HG03565 (cell line): ENCODE data around the gene PJVK.
A peak's percentile ranks its signal among the peaks of the same experiment; 100 is the strongest.

Experiments used
- ATAC-seq: cut with Tn5 transposase; IDR thresholded peaks from one replicate; pipeline ENCODE4 v1.9.1; 2021; ENCODE audit warnings: mild to moderate bottlenecking, moderate library complexity; ENCODE audit not compliant: unreplicated experiment

The PJVK gene

GRCh38 chr2:178480227-178481181, 29.3 kb downstream of the PJVK start, which contains the start of gene PLEKHA3:
Gene PLEKHA3 (plus strand): TSS chr2:178480457. CDS start chr2:178480870, 413 bp downstream.
- ATAC-seq = peak; percentile 43

DNA sequence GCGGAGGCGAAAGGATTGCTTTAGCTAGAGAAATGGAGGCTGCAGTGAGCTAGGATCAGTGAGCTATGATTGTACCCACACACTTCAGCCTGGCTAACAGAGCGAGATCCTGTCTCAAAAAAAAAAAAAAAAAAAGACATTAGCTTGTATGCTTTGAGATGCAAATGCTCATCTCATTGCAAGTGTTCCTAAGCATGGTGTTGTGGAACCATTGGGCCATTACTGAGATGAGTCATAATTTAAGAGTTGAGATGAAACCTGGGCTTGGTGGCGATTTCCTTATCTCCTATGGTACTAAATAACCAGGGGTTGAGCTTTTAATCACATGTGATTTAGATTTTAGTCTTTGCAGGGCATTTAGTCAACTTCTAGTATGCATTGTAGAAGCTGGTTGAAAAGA, 31.3 kb downstream of the PJVK start:
- peak; percentile 30 for ATAC-seq

DNA sequence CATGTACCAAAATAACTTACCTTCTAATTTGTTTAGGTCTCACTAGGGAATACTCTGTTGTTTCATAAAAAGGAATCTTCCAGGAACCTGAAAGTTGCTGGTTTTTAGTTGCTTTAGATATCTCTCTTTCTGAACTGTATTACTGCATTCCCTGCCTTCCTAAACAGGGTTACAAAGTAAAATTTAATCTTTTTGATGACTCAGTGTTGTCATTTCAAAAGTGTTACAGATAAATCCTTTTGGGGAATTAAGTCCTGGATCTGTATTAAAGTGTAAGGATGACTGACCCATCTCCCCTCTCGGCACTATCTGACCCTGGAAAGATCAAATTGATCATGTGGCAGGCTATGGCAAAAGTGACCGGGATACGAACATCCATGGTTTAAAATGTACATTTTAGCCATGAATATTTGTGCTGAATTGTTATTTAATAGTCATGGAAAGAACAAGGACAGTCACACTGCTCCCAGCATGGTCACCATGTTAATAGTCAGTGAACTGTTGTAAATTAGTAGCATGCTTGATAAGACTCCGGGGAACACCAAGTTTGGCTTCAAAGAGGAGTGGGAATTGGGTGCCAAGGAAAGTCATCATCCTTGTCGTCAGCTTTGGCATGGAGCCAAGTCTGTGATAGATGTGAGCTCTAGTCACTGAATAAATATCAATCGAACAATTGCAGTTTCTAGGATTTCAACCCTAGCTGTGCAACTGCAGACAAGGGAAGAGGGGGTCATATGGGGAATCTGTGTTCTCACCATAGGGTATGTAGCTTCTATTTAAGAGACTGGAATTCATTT, 33.3 kb downstream of the PJVK start:
- no peak for ATAC-seq

GRCh38 chr2:178485356-178485755, 34.2 kb downstream of the PJVK start:
- ATAC-seq = no peak

- ATAC-seq = no peak
Observed at GRCh38 chr2:178491612-178492011, 40.4 kb downstream of the PJVK start.

GRCh38 chr2:178496049-178496448, 44.9 kb downstream of the PJVK start:
- ATAC-seq = no peak

DNA sequence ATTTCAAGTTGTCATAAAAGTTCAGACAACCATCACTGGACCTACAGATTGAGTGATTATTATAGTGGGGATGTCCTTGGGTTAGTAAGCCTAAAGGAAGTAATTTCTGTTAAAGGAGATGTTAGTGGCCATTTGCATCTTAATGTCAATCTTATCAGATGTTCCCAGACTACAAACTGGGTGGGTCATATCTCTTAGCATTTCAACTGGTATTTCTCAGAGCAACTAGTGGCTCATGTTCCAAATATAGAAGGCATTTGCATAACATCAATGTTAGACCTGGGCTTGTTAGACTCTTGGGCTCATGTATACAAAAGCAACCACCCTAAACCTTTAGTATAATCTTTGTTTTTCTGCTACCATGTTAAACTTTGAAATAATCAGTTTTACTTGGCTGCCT, 47.0 kb downstream of the PJVK start:
- ATAC-seq = peak; percentile 45

- ATAC-seq = no peak
Observed at GRCh38 chr2:178499640-178500039, 48.5 kb downstream of the PJVK start.

GRCh38 chr2:178502751-178503150, 51.6 kb downstream of the PJVK start:
- no peak for ATAC-seq

DNA sequence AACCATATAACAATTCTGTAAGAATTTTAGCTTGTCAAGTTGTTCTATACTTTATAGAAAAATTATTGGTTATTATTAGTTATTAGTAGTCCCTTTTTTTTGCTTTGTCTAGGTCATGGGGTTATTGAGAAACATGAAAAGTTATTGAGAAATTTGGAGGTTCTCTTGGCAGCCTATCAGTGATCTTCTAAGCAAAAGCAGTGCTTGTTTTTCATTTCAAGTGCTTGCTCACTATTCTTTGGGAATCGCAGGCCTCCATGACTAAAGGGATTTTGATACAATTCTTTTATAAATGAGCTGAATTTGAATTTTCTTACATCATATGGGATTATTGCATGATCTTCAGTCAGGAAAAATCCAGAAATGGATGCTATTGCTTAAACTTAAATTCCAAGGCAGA, 54.9 kb downstream of the PJVK start:
- ATAC-seq = no peak

GRCh38 chr2:178506524-178506923, 55.3 kb downstream of the PJVK start:
- ATAC-seq = no peak

- no peak for ATAC-seq
Observed at GRCh38 chr2:178506949-178507348, 55.8 kb downstream of the PJVK start.

DNA sequence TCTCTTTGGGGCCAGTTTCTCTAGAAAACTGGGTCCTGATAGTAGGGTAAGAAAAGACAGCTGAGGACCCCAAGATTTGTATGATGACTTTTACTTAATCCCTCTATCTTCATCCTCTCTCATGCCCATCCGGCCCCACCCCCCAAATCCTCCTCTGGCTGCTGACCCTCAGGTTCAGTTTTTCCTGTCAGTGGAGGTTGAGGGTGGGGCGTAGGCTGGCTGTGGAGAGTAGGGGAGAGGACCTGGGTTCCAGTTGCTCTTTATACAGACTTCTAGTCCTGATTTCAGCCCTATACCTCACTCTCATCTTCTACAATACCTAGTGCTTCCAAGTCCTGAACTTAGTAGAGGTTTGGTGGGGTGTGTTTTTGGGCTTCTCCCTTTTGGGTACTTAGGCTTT, 57.5 kb downstream of the PJVK start:
- no peak for ATAC-seq

DNA sequence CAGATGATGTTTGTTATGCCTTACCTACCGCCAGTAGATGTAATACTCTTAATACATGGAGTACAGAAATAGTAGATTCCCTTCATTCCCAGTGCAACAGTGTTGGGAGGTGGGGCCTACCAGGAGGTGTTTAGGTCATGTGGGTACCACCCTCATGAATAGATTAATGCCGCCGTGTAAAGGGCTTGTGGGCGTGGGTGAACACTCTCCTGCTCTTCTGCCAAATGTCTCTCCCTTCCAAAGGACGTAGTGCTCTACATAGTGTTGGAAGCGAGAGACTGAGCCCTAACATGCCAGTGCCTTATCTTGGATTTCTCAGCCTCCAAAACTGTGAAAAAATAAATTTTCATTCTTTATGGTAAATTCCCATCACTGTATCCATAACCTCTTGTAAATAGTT, 59.2 kb downstream of the PJVK start:
- no peak for ATAC-seq
